ENCODE measurements around the gene CUTC.
A peak's percentile ranks its signal among the peaks of the same experiment; 100 is the strongest.
"Not testable (repeated sequence)": the region's sequence is repeated elsewhere in the genome, so short reads cannot be mapped to it uniquely, and the experiment has no call there.

The CUTC gene

DNA sequence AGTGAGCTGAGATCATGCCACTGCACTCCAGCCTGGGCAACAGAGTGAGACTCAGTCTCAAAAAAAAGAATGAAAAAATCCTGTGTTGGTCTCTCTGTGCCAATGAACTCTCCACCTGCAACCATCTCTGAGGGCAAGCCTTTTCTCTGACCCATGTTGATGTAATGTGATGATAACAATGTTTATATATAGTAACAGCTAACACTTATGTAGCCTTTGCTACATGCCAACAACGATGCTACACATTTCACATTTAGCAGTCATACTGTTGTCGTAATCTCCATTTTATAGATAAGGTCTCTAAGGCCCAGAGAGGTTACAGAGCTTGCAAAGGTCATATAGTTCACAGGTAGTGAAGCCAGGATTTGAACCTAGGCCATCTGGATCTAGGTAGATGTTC is 11.6 kb upstream of the CUTC start:
- H3K4me3 ChIP-seq (ENCODE audit: low read depth, low read length): no peak overlapping the region
- TF ChIP-seq, protein P1, sequence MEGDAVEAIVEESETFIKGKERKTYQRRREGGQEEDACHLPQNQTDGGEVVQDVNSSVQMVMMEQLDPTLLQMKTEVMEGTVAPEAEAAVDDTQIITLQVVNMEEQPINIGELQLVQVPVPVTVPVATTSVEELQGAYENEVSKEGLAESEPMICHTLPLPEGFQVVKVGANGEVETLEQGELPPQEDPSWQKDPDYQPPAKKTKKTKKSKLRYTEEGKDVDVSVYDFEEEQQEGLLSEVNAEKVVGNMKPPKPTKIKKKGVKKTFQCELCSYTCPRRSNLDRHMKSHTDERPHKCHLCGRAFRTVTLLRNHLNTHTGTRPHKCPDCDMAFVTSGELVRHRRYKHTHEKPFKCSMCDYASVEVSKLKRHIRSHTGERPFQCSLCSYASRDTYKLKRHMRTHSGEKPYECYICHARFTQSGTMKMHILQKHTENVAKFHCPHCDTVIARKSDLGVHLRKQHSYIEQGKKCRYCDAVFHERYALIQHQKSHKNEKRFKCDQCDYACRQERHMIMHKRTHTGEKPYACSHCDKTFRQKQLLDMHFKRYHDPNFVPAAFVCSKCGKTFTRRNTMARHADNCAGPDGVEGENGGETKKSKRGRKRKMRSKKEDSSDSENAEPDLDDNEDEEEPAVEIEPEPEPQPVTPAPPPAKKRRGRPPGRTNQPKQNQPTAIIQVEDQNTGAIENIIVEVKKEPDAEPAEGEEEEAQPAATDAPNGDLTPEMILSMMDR (IDR thresholded peaks at IDR 0.05; ENCODE audit: borderline replicate concordance, insufficient read depth, low read depth, low read length): no peak

DNA sequence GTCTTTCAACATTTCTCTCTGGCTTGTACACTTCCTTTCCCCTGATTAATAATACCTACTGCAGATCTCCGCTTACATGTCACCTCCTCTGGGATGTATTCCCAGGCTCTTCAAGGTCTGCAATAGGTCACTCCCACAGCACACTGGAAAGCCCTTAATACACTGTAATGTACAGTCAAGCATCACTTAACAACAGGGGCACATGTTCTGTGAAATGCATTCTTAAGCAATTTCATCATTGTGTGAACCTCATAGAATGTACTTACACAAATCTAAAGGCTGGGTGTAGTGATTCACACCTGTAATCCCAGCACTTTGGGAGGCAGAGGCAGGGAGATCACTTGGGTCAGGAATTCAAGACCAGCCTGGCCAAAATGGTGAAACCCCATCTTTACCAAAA is 2.0 kb upstream of the CUTC start:
- no peak overlapping the region for H3K4me3 ChIP-seq (ENCODE audit: low read depth, low read length)
- TF ChIP-seq, protein P1 (IDR thresholded peaks at IDR 0.05; ENCODE audit: borderline replicate concordance, insufficient read depth, low read depth, low read length): no peak

DNA sequence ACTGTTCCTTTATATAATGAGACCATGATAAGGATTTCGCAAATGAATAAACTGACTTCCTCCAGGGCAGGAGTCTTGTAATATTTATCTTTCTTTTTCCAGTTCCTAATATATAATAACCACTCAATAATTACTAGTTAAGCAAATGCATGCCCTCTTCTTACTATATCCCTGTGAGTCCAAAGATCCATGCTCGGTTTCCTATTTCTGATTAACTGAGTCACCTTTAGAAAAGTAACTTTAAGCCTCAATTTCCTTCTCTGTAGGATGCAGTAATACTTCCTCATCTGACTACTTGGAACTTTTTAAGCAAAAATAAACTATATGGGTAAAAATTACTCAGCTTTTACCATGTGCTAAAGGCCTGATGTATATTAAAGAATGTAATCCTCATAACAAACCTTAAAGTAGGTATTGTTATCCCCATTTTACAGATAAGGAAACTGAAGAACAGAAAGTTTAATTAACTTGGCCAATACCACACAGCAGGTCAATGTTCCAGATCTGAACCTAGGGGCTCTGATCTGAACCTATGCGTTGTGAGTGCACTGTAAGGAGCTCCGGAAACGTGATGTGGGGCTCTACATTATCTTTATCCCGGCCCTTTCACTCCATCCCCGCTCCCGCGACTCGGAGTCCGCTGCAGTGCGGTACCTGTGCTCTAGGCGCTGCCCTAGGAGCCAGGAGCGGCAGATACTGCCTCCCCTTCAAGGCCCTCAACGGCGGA is 565 bp upstream of the CUTC start:
- peak overlapping the region; percentile 86 for H3K4me3 ChIP-seq (ENCODE audit: low read depth, low read length)
- TF ChIP-seq, protein P1 (IDR thresholded peaks at IDR 0.05; ENCODE audit: borderline replicate concordance, insufficient read depth, low read depth, low read length): 0 out of 2 replicates have a peak, but pooled peaks have one; percentile 11

DNA sequence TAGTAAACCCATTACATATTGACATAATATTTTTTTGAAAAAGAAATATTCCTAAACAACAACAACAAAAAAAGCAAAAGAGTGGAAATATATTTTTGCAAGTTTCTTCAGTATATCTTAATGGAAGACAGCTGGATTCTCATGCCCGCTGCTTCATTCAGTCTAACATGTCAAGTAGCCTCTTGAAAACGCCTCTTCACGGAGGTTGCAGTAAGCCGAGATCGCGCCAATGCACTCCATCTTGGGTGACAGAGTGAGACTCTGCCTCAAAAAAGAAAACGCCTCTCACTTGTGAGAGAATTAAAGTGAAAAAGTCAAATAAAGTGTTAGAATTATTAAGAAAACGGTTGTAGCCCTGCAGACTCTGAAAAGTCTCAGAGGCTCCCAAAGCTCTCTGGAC is 1.3 kb downstream of the CUTC start:
- TF ChIP-seq, protein P1 (IDR thresholded peaks at IDR 0.05; ENCODE audit: borderline replicate concordance, insufficient read depth, low read depth, low read length): no peak
- H3K4me3 ChIP-seq (ENCODE audit: low read depth, low read length): no peak overlapping the region

DNA sequence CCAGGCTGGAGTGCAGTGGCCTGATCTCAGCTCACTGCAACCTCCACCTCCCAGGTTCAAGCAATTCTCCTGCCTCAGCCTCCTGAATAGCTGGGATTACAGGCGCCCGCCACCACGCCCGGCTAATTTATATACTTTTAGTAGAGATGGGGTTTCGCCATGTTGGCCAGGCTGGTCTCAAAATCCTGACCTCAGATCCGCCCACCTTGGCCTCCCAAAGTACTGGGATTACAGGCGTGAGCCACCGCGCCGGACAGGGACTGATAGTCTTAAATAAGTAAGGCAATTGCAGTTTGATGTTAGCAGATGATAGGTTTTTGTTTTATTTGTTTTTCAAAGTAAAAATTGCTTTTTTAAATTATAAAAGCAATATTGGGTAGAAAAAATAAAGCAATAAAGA is 2.1 kb downstream of the CUTC start:
- H3K4me3 ChIP-seq (ENCODE audit: low read depth, low read length): not testable (repeated sequence)

DNA sequence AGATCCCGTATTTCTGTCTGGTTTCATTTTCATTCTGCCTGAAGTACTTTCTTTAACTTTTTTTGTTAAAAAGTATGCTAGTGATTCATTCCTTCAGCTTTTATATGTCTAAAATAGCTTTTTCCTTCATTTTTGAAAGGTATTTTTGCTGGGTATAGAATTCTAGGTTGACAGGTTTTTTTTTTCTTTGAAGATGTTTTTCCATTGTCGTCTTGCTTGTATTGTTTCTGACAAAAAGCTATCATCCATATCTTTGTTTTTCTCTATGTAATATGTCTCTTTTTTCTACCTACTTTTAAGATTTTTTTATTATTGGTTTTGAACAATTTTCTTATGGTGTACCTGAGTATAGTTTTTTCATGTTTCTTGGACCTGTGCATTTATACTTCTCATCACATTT is 8.2 kb downstream of the CUTC start:
- H3K4me3 ChIP-seq (ENCODE audit: low read depth, low read length): no peak overlapping the region
- TF ChIP-seq, protein P1 (IDR thresholded peaks at IDR 0.05; ENCODE audit: borderline replicate concordance, insufficient read depth, low read depth, low read length): no peak

DNA sequence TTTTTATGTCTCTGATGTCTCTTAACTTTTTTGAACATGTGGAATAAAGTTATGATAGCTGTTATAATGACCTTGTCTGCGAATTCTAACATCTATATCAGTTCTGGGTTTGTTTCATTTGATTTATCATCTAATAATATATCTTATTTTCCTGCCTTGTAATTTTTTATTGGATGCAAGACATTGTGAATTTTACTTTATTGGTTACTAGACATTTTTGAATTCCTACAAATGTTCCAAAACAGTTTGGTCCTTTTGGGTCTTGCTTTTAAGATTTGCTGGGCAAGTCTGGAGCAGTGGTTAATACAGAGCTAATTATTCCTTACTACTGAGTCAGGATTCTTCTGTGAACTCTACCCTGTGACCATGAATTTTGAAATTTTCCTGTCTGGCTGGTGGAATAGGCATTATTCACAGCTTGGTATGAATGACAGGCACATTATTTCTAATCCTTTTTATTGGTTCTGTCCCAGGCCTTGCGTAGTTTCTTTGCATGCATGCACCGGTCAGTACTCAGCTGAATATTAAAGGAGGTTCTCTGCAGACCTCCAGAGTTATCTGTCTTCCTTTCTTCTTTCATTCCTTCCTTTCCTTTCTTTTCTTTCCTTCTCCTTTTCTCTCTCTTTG is 9.0 kb downstream of the CUTC start:
- TF ChIP-seq, protein P1 (IDR thresholded peaks at IDR 0.05; ENCODE audit: borderline replicate concordance, insufficient read depth, low read depth, low read length): no peak
- no peak overlapping the region for H3K4me3 ChIP-seq (ENCODE audit: low read depth, low read length)

All from GM12875 (cell line).